Hippocampal formation (tissue), 2 donors: ENCODE results near the gene MEP1B.

Experiments used
- DNase-seq, 2 donors: peaks; one replicate each; lab custom pipeline; 2025; lab: John Stamatoyannopoulos, UW

Gene MEP1B

DNA sequence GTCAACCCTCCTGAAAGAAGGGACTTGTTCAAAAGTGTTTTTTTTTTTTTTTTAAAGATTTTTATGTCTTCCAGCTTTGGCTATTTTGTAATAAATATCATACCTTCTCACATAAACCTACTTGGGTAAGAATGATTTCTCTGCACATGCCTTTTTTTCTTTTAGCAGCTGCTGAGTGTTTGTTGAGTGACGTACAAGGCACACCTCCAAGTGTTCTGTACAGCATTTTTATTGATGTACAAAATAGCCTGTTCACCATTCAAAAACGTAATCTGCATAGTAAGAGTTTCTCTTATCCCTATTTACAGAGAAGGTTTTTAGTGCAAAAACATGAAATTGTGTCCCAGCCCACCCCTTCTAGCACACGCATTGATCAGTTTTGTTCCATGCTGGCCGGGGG is 77.6 kb downstream of the MEP1B start:
- no peak for DNase-seq
